Stomach (tissue), 4 donors: Measurements from ENCODE around the gene HPGDS.
"Not testable (repeated sequence)": the region's sequence is repeated elsewhere in the genome, so short reads cannot be mapped to it uniquely, and the experiment has no call there.

Source experiments
- EP300 ChIP-seq: sonication (generic); formaldehyde crosslinking; IDR thresholded peaks from one replicate; pipeline ENCODE4 v1.6.1; 2017; ENCODE audit warnings: antibody characterized with exemption
- POLR2A ChIP-seq, 4 donors: fragments of 450-650 bp; IDR thresholded peaks; one replicate each; pipeline ENCODE4 v1.6.1; 2016; ENCODE audit warnings: antibody characterized with exemption in 4 of 4, control low read depth in 2 of 4, mild to moderate bottlenecking in 1 of 4, moderate library complexity in 1 of 4
- POLR2AphosphoS5 ChIP-seq, 3 donors: sonication (generic); formaldehyde crosslinking; IDR thresholded peaks; one replicate each; pipeline ENCODE4 v1.6.1; 2016; ENCODE audit warnings: antibody characterized with exemption in 3 of 3
- TF ChIP-seq, protein P1 (sequence below), 7 experiments: fragments of 450-650 bp in 4 of 7; fragments of 200-600 bp in 3 of 7; sonication (generic) in 3 of 7; IDR thresholded peaks; one replicate each; pipeline ENCODE4 v1.5.1; 2016 to 2019; ENCODE audit warnings: antibody characterized with exemption in 7 of 7, control low read depth in 2 of 7, mild to moderate bottlenecking in 1 of 7

DNA sequence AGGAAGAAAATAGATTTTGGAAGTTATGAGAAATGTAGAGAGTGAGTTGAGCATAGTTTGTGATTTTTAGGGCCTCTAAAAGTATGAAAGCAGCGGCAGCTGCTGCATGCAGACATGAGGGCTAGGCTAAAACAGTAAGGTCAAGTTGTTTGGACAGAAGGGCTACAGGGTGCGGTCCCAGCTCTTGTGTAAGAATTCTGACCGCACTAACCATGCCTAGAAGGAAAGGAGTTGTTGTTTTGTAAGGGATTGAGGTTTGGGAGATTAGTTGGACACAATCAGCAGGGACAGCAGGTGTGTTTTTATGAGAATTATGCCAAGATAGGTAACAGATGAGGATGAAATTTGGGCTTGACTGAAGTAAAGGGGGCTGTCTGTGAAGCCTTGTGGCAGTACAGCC is 42.8 kb upstream of the HPGDS start:
- TF ChIP-seq POLR2A (IDR thresholded peaks at IDR 0.05); POLR2AphosphoS5 (IDR thresholded peaks at IDR 0.05); EP300: not testable (repeated sequence)
- TF ChIP-seq, protein P1, sequence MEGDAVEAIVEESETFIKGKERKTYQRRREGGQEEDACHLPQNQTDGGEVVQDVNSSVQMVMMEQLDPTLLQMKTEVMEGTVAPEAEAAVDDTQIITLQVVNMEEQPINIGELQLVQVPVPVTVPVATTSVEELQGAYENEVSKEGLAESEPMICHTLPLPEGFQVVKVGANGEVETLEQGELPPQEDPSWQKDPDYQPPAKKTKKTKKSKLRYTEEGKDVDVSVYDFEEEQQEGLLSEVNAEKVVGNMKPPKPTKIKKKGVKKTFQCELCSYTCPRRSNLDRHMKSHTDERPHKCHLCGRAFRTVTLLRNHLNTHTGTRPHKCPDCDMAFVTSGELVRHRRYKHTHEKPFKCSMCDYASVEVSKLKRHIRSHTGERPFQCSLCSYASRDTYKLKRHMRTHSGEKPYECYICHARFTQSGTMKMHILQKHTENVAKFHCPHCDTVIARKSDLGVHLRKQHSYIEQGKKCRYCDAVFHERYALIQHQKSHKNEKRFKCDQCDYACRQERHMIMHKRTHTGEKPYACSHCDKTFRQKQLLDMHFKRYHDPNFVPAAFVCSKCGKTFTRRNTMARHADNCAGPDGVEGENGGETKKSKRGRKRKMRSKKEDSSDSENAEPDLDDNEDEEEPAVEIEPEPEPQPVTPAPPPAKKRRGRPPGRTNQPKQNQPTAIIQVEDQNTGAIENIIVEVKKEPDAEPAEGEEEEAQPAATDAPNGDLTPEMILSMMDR (IDR thresholded peaks at IDR 0.05), result not testable (repeated sequence)
